HG03521 (cell line): ENCODE data around the gene PTPRN2.

Source experiments
- ATAC-seq: cut with Tn5 transposase; IDR thresholded peaks from one replicate; pipeline ENCODE4 v1.9.1; 2021; ENCODE audit warnings: mild to moderate bottlenecking, moderate library complexity; ENCODE audit not compliant: unreplicated experiment

The PTPRN2 gene

DNA sequence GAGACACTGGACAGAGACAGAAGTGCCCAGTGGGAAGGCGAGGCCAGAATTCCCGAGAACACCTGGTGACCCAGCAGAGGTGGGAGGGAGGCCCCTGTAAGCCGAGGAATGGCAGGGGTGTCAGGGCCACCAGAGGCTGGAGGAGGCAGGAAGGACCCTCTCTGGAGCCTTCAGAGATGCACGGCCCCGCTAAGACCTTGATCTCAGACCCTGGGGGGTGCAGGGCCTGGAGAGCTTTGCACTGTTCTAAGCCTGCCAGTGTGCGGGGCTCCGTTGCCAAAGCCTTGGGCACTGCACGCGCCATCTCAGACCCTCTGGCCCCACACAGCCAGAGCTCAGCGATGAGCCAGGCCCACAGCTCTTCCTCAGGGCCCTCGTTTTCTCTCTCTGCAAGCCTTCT is 557.1 kb downstream of the PTPRN2 start:
- ATAC-seq = no peak

DNA sequence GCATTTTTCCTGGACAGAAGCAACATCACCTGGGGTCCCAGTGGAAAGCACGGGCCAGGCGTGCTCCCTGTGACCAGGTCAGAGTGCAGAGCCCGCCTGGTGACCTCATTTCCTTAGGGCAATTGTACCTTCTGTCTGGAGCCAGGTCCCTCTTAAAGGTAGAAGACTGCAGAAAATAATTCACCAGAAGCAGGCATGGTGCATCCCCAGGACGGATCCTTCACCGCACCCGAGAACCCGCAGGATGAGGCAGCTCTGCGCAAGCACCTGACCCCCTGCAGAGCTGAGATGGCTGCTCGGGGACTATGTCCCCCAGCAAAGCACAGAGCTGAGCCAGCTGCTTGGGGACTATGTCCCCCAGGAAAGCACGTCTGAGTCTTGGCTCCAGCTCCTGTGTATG is 557.6 kb downstream of the PTPRN2 start:
- ATAC-seq = no peak

DNA sequence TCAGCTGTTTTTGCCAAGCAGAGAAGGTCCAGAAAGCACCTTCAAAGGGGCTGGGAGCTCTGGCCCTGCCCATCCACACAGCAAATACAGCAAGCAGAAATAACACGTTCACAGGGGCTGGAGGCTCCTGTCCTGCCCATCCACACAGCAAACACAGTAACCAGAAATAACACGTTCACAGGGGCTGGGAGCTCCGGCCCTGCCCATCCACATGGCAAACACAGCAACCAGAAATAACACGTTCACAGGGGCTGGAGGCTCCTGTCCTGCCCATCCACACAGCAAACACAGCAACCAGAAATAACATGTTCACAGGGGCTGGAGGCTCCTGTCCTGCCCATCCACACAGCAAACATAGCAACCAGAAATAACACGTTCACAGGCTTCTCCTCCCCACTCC is 558.1 kb downstream of the PTPRN2 start:
- no peak for ATAC-seq

DNA sequence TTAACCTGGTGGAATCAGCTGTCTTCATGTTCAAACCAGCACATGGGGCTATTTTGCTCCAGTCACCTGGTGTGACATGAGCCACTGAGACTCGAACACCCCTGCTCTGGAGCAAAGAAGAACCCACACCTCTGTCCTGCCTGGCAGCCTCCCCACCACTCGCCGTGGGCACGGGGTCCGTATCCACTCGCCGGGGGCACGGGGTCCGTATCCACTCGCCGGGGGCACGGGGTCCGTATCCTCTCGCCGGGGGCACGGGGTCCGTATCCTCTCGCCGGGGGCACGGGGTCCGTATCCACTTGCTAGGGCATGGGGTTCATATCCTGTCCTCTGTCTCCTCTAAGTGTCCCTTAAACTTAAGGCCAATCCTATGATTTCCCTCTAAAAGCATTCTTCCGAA is 558.7 kb downstream of the PTPRN2 start:
- no peak for ATAC-seq

DNA sequence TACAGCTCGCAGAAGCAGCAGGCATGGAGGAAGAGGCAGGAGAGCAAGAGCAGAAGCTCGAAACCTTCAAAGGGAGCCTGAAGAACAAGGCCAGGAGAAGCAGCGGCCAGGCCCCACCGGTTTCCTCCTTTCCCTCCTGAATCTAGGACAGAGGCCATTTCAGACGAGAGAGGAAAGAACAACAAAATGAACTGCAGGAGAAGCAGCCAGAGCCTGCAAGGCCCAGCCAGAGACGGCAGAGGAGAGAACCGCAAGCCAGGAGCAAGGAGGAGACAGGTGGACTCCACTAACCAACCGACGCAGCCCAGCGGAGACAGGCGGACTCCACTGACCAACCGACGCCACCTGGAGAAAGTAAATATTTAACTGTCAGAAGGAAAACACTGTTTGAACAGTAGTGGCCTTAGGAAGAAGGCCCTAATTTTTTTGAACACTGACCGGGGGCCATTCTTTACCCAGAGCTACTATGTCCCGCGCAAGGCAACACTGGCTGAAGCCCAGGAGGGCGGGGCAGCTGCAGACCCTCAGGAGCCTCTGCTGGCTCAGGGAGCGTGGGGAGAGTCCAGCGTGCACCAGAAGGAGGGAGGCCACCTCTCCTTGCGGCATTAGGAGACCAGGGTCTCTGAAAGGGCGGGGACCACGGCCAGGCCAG is 559.2 kb downstream of the PTPRN2 start:
- no peak for ATAC-seq

DNA sequence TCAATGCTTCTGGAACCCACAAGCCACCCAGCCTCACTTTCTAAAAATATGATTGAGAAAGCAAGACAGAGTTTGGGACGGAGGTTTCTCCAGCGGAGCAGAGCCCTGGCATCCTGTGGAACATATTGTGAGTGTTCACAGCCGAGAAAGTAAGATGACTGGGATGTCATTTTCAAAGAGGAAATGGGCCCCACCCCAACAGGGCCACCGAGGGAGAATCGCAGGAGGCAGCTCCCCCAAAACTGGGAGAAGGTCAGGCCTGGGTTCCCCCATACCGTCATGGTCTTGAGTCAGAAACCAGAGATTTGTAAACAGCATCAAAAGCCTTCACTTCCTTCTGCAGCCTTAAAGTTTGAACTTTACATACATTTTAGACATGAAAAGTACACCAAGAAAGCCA is 560.0 kb downstream of the PTPRN2 start:
- ATAC-seq = no peak

DNA sequence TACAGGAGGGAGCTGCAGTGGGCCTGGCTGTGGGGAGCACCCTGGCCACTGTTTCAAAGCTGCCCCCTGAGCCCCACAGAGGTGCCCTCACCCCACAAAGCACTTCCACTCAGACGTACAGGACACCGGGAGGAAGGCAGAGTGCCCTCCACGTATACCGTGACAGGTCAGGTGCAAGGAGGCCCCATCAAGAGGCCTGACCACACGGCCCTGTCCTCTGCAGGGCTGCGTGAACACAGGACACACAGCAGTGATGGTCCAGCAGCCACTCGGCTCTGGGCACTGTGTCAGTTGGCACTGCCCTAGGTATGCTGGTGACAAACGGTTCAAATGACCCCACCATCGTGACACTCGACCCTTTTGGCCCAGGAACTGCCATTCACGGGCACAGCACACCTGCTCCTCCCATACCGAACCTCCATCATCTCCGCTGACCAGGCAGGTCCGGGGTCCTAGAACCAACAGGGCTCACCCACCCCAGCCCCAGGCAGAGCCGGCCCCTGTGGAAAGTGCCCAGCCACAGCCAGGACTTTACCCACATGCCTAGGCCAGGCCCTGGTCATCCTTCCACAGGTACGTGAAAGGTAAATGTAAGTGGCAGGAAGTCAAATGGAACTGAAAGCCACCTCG is 560.9 kb downstream of the PTPRN2 start:
- ATAC-seq = no peak

DNA sequence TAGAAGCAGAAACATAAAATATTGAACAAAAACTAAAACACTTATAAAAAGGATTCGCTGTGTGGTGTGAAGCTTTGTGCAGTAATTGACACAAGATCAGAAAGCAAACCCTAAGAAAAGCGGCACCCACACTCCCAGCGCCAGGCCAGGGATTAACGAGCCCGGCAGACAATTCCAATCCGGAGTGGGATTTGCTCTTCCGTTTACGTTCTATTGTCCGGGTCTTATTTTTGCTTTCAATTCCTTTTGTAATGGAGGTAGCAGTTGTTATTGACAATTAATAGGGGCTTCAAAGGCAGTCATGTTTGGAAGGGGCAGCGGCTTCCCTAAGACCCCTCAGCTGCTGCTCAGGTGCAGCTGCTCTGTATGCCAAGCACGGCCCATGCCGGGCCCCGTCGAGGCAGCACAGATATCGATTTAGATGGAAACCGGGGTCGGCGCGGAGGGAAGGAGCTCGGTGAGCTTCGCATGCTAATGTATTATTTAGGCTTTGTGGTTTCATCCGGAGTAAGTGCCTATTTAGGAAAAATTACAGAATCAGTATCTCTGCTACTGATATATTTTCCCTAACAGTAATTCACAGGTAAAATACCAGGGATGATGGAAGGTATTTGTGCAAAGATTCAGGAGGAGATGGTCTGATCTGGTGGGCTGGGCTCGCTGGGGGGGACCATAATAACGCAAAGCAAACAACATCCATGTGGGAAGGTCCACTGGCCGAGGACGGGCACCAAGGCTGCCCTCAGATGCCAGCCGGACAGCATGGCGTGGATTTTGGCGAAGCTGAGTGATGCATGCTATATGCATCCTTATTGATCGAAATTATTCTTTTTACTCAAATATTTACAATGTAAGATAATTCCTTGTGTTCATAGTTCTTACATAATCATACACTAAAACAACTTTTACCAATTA is 561.7 kb downstream of the PTPRN2 start:
- ATAC-seq = no peak

DNA sequence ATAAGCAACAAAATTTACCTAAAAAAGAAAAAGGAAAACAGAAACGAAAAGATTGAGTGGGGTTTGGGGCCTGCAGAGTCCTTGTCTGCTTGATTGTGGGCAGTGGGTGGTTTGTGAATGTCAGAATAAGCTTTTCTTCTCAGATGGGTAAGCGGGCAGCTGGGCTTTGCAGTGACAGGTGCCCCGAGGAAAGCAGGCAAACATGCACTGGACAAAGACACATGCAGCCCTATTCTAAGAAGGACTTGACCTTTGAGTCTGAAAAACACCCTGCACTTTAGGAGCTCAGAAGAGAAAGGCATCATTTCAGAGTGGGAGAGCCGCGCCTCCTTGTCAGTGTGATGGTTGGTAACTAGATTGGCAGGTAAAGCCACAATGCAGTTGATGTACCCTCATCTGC is 562.7 kb downstream of the PTPRN2 start:
- no peak for ATAC-seq

DNA sequence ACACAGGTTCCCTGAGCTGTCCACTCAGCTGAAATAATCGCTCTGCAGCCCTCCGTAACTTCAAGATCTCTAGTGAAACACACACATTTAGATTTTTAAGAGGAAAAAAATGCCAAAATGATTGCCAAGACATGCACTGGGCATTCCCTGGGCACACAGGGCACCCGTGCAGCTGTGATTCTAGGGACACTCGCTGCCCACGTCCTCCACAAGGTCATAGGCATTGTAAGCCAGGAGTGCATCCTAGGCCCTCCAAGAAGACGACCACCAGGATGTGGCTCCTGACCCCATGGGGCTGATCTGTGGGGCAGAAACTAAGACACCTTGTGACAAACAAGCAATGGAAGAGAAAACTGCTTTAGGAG is 563.3 kb downstream of the PTPRN2 start:
- no peak for ATAC-seq

DNA sequence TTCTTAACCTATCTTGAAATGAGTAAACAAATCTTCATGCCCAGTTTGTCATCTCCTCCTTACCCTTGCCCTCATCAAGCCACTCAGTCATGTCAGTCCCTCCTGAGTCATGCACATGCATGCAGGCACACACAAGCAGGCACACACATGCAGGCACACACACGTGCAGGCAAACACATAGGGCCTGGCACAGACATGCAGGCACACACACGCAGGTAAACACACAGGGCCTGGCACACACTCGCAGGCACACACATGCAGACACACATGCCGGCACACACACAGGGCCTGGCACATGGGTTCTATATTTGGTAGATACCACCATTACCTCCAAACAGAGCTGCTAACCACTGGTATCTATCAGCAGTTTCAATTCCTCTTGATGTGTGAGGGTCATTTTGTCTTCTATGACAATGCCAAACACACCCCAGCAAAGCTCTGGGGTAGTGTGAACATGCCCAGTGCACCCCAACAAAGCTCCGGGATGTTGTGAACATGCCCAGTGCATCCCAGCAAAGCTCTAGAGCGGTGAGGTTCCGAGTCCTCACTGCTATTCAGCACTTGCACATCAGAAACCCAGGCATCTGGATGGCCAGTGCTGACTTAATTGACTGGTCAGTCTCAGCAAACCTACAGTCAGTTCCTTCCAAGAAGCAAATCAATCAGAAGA is 563.8 kb downstream of the PTPRN2 start:
- no peak for ATAC-seq

DNA sequence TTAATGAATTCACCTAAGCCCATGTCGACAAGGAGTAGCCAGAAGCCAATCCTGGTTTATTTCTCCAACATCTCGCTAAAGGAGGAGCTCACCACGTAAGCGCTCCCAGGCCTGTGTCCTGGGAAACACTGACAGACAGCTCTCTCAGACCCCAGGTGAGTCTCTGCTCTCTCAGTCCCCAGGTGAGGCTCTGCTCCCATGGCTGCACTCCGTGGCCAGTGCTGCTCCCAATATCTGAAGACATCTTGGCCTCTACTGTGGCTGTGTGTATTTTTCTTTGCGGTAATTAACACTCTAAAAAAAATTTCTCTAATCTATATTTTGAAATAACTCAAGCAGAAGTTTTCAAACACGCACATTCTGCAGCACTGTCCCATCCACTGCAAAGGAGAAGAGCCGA is 564.5 kb downstream of the PTPRN2 start:
- ATAC-seq = no peak

DNA sequence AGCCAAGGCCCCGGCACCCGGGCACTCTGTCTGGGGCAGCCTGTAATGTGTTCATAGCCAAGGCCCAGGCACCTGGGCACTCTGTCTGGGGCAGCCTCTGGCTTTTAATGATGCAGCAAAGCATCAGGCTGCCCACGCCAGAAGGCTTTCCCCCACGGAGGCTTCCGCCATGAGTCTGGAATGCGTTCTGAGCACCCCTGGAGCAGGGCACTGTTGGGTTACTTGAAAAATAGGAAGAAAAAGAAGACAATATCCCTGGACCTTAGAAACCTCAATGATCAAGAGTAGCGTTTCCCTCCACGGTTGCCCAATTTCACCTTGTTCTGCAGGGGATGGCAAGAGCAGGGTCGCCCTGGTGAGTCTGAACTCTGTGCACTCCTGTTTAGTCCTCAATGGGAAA is 565.0 kb downstream of the PTPRN2 start:
- ATAC-seq = no peak

DNA sequence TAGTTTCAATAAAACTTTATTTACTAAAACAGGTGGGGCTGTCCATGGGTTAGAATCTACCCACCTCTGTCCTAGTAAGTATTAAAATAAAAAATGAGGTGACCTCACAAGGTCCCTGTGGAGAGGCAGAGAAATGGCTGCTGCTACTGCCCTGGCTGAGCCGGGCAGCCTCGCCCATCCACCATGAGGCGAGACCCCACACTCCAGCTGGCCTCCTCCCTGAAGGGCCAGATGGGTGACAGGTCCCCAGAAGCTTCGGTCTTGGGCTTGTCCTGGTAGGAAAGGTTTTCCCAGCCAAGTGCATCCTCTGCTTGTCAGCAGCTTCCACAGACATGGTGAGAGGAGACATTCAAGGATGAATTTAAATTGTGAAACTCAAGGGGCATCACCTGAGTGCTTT is 565.8 kb downstream of the PTPRN2 start:
- no peak for ATAC-seq

DNA sequence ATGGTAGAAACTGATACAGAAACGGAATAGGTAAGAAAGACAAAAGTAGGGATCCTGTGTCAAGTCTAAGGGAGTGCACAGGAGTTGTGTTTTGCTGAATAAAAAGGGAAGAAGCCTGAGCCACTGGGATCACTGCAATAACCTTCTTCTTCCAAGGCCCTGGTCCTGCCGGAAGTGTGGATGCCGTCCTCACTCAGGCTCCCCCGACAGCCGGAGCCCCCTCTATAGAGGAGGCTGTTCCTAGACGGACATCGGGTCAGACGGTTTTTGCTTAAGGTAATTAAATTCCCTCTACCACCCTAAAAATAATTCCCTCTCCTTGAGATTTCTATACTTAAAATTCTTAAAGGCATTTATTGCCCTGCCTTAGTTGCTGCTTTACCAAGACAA is 566.9 kb downstream of the PTPRN2 start:
- ATAC-seq = no peak

DNA sequence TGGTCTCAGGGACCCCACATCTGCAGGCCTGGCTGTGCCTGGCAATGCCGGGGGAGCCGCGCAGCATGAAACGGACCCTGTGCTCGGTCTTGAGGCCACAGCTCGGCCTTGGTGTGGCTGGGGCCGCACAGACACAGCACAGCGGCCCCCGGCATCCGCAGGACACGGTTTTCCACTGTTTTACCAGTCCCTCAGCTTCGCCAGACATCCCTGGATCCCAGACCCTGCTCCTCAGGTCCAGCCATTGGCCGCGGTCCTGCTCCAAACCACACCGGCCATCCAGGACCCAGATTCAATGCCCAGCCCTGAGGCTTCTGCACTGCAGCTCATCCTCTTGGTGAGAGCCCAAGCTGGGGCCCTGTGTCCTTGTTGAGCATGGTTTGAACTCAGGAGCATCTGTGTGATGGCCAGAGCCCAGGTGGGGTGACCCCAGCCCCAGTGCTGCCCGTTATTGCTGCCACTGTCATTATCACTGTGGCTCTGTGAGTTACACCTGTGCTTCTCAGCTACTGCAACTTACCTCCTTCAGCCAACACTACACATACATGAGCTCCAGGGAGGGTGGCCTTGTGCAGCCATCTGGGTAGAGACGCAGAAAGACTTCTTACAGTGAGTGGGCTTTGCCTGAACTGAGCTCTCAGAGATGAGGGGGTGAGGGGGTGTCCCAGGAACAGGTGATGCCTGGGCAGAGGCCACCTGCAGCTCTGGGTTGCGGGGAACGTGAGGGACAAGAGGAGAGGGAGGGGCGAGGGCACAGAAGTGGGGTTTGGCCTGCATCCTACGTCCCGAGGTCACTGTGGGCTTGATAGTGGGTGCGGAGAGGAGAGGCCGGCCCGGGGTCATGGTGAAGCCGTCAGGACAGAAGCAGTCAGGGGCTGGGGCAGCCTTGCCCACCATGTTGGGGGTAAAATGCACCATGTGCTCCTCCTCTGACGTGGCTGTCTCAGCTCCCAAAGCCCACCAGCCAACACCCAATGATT is 567.6 kb downstream of the PTPRN2 start:
- no peak for ATAC-seq

DNA sequence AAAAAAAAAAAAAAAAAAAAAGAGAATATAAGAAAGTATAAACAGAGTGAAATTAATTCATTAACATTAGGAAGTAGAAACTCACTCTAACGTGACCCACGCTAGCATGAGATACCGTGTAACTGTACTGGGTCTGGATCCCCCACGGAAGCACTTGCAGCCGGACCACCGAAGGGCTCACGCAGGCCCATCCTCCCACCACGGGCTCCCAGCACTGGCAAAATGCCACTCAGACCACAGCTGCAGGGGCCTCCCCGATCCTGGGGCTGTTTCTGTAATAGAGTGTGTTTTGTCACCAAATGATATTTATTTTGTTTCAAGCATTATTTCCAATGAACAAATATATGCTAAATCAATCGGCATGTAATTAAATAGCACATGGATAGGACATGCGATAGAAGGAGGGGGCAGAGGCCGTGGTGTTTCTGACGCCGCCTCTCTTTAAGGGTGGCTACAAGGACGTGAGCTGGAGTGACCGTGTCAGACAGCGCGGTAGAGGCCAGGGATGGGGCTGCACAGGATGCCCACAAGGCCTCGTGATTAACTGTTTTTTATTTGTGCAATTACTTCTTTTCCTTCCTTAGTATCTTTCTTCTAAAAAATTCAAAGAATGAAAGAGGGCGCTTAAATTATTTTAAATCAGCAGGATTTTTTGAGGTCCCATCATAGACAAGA is 568.5 kb downstream of the PTPRN2 start:
- ATAC-seq = no peak

DNA sequence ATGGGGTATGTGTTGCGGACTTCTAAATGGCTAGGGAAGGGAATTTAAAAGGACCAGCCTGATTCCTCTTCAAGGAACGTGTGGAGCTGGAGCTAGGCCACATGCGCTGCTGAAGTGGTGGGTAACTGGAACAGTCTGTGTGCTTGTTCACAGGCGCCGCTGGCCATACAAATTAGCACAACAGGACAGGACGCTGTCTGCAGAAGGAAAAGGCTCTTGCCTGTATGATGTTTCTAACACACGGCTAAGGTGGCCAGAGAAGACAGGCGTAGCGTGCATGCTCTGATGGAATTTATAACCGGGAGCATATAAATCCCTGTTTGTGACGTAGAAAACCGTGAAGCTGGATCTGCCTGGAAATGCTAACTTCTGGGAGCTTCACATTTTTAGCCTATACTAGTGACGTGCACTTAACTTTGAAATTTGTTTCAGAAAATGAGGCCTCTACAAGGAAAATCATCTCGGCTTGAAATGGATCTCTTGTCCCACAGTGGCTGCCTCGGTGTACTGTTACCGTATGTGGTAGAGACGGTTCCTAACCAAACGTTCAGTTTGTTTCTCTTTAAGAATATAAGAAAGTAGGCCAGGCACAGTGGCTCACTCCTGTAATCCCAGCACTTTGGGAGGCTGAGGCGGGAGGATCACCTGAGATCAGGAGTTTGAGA is 569.4 kb downstream of the PTPRN2 start:
- no peak for ATAC-seq
